A549 (cell line): ENCODE measurements around the gene THSD7A.

Experiments
- CTCF ChIP-seq: fragments of >200 bp; sonication (Bioruptor Twin); formaldehyde crosslinking; IDR thresholded peaks from 3 replicates; pipeline ENCODE4 v1.5.1; 2016
- JUN ChIP-seq, 2 experiments: fragments of >200 bp; sonication (Bioruptor Twin); formaldehyde crosslinking; IDR thresholded peaks; 2 replicates in 1 of 2; 3 replicates in 1 of 2; pipeline ENCODE4 v1.6.1; 2016 to 2017
- POLR2A ChIP-seq: IDR thresholded peaks from 2 replicates; pipeline ENCODE4 v1.6.1; 2012; ENCODE audit warnings: mild to moderate bottlenecking, low read length
- POLR2AphosphoS2 ChIP-seq: conservative IDR thresholded peaks from 2 replicates; pipeline ENCODE4 v1.6.1; 2012; ENCODE audit warnings: low read length, improper control_type of control experiment, inconsistent platforms
- SMC3 ChIP-seq: fragments of >200 bp; sonication (Bioruptor Twin); formaldehyde crosslinking; IDR thresholded peaks from 3 replicates; pipeline ENCODE4 v1.6.1; 2018; ENCODE audit warnings: inconsistent platforms

DNA sequence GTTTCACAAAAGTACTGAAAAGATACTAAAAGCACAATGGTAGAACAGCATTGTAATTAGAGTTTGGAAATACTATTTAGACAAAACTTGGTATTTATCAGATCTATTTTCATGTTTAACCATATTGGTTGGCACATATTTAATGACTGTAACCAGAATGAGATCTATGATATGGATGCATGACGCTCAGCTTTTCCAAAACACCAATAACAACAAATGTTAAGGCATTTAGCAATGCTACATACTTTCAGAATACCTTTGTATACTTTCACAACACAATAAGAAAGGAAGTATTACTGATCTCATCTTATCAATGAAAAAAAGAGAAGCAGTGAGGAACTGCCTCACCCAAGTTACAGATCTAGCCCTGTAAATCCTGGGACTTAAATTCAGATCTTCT lies 74.8 kb downstream of the THSD7A start:
- TF ChIP-seq CTCF: no peak
- TF ChIP-seq POLR2AphosphoS2: no peak
- TF ChIP-seq POLR2A: no peak
- no peak for TF ChIP-seq JUN (IDR thresholded peaks at IDR 0.05)
- TF ChIP-seq SMC3: no peak
